Measurements from ENCODE around the gene ZNF628.

ZNF628 gene

DNA sequence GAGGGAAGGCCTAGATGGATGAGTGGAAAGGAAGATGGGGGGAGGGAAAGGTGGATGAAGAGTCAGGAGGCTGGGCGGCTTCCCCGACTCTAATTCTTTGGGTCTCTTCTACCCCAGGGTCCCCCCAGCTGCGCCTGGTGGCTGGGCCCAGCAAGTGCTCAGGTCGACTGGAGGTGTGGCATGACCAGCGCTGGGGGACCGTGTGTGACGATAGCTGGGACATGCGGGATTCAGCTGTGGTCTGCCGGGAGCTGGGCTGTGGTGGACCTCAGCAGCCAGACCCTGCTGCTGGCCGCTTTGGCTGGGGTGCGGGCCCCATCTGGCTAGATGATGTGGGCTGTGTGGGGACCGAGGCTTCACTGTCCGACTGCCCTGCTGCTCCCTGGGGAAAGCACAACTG, 21.3 kb downstream of the ZNF628 start:
- DNase-seq = no peak

DNA sequence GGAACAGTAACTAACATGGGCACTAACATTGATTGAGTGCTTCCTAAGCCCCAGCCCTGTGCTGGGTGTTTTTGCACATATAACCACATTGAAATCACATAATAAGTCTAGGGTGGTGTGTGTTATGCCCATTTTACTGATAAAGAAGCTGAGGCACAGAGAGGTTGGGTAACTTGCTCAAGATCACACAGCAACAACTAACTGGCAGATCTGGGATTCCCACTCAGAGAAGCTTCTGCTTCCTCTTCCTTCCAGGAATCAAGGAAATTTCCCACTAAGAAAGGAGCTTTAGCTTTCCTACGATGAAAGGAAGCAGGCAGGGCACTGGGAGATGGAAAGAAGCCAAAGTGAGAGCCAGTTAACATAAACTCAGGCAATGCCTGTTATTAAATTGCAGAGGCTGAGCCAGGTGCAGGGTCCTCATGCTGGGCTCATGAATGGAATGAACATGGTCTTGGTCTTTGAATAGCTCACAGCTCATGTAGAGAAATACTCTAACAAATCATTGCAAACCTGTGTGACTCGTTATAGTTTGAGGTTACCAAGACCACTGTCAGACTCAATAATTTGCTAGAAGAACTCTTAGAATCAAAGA, 21.9 kb downstream of the ZNF628 start:
- DNase-seq = no peak

DNA sequence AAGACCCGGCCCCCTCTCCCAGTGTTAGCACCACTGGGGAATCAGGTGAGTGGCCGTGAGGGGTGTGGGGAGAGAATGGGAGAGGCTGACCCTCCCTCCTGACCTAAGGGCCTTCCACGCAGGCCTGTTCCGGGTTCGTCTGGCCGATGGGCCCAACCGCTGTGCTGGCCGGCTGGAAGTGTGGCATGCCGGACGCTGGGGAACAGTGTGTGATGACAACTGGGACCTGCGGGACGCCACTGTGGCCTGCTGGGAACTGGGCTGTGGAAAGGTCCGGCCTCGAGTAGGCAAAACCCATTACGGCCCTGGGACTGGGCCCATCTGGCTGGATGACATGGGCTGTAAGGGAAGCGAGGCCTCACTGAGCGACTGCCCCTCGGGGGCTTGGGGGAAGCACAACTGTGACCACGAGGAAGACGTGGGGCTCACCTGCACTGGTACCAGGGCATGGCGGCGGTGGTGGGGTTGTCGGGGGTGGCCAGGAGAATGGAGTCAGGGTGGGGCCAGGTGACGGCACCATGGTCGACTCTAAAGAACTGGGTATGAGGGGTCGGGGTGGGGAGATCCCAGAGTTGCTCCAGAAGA, 24.0 kb downstream of the ZNF628 start:
- no peak for DNase-seq

DNA sequence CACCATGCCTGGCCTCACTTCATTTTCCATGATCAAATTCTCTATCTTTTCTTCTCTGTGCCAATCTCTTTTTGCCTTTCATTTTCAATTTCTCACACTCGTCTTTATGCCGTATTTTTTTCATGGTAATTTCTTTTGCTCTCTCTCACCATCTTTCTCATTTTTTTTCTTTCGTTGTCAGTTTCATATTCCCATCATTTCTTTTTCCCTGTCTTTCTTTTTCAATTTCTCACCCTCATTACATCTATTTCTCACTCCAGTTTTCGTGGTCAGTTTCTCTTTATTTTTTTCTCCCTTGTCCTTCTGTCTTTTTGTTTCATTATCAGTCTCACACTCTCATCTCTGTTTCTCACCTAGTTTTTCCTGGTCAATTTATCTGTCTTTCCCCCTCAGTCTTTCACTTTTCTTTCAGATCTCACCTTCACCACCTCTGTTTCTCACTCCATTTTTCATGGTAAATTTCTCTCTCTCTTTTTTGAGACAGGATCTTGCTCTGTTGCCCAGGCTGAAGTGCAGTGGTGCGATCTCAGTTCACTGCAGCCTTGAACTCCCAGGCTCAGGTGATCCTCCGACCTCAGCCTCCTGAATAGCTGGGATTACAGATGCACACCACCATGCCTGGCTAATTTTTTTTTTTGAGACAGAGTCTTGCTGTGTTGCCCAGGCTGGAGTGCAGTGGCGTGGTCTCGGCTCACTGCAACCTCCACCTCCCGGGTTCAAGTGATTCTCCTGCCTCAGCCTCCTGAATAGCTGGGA, 26.0 kb downstream of the ZNF628 start:
- no peak for DNase-seq

DNA sequence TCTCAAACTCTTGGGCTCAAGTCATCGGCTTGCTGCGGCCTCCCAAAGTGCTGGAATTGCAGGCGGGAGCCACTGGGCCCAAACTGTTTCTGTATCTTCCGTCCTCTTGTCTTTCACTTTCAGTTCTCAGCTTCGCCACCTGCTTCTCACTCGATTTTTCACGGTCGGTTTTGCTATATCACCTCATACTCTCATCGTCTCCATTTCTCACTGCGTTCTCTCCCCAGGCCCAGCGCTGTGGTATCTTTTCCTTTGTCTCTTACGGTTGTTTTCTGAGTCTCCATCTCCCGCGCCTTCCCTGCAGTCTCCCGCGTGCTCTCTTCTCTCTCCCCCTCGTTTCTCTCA, 26.7 kb downstream of the ZNF628 start:
- no peak for DNase-seq

DNA sequence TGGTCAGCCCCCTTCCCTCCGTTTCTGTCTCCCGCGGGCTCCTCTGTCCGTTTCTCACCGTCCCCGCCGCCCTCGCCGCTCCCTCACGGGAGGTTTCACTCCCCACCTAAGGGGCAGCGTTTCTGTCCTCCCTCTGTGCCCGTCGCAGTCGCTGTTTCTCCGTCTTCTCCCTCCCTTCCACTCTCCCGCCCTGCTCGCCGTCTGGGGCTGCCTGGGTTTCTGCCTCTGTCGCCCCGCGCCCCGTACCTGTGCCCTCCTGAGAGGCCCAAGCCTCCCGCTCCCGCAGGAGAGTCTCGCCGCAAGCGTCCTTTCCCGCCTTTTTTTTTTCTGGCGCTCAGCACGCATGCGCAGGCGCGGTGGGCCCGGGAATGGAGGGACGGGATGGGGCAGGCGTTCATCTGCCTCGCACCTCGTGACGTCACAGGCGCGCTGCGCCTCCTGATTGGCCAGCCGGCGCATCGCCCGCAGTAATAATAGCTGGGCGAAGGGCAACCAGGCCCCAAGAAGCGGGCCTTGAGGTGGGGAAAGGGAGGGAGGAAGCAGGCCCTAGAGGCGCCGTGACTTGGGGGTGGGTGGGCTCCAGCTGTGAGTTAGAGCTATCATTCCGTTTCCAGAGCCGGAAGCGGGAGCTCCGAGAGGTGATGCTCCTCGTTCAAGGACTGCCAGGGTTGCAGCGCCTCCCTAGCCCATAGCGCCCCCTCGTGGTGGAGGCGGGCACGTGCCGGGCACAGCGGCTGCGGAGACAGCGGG, 27.3 kb downstream of the ZNF628 start:
- peak; percentile 49 to 75 for DNase-seq

DNA sequence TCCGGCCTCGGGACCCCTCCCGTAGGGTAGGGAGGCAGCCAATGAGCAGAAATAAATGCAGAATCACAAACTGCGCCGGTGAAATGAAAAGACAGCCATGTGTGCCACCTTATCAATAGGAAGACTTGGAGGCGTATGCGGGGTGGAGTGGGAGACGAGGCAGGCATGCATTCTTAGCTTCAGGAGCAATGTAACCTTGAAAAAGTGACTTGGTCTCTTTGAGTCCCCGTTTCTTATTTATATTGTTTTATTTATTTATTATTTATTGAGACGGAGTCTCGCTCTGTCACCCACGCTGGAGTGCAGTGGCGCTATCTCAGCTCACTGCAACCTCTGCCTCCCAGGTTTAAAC, 27.8 kb downstream of the ZNF628 start:
- DNase-seq = no peak

DNA sequence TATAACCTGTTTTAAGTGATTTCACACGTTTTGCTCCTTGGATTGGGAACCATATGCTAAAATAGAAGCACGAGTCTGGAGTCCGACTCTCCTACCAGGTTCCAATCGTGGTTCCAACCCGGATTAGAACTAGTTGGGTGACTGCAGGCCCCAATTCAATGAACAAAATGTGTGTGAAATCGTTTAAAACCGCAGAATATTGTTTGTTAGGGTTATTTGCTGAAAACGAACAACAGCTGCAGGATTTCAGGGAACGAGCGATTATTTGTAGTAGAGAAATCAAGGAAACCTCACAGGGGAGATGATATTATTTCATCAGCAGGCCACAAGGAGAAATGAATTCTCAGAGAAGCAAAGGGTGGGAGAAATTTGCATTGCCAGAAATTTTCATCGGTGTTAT, 28.6 kb downstream of the ZNF628 start:
- DNase-seq = no peak

DNA sequence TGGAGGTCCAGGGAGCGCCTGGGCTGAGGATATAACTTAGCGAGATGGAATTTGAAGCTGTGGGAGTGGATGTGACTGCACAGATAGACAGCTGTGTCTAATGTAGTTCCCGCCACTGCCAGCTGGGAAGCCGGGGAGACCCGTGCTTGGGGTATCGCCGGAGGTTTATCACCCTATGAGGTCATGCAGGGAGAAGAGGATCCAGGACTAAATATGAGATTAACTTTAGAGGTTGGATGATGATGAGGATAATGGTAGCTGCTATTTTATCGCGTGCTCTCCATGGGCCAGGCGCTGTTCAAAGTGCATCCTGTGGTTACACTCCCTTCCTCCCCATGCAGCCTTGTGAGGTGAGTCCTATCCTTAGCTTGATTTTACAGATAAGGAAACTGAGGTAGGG, 31.7 kb downstream of the ZNF628 start:
- no peak for DNase-seq

DNA sequence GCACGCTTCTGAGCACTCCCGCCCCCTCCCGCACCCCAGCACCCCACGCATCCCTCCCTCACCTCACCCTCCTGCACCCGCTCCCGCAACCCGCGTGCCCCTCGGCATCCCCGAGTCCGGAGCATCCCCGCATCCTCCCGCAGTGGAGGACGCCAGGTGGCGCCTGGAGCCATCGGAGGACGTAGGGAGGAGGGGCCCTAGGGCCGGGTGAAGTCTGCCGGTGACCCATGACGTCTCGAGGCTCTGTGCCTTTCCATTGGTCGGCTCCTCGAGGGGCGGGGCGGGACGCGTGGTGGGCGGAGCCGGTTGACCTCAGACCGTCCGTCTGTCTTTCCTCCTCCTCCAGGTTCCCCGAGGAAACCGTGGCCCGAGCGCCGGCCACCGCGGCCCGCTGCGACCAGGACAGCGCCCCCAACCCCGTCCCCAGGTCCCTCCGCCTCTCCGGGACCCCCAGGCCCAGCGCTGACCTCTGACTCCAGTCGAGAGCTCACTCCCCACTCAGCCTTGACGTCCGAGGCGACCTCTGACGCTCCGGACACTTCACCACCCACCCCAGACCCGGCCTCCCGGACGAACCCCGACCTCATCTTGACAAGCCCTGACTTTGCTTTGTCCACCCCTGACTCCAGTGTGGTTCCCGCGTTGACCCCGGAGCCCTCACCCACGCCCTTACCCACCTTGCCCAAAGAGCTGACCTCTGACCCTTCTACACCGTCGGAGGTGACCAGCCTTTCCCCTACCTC, 40.6 kb downstream of the ZNF628 start:
- peak; percentile 40 to 77 for DNase-seq

DNA sequence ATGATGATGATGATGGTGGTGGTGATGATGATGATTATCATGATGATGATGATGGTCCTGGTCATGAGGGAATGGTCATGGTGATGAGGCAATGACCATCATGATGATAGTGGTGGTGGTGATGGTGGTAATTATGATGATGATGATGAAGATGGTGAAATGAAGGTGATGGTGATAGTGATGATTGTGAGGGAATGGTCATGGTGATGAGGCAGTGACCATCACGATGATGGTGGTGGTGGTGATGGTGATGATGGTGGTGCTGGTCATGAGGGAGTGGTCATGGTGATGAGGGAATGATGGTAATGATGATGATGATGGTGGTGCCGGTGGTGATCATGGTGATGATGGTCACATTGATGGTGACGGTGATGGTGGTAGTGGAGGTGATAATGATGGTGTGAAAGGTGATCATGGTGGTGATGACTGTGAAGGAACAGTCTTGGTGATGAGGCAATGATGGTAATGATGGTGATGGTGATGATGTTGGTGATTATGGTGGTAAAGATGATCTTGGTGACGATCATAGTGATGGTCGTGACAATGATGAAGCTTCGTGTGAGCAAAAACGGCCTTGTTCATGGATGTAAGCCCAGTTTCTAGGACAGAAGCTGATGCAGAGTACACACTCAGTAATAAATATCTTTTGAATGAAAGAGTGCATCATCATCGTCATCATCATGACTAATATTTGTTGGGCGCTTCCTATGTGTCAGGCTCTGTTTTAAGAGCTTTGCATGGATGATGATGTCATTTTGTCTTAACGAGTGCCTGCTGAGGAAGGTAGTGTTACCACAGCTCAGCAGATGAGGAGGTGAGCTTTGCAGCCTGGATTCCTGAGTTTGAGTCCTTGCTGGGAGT, 43.3 kb downstream of the ZNF628 start:
- no peak for DNase-seq

DNA sequence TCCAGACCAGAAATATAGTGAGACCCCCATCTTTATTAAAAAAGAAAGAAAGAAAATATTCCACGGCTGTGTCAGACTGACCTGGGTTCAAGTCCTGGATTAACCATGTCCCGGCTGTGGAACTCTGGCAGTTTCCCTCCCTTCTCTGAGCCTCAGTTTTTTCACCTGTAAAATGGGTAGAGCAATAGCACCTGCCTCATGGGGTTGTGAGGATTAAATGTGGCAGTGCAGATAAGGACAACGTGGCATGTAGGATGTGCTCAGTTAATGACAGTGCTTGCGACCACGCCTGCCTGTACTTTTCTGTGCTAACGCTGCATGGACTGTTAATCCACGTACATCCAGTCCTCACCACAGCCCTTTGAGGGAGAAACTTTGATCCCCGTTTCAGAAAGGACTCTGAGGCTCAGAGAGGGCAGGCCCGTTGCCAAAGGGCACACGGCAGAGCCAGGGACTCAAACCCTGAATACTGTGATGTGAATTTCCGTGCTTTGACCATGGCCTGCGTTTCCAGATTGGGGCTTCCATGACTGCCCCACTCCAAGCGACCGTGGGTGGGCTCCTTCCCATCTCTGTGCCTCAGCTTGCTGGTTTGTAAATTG, 44.4 kb downstream of the ZNF628 start:
- DNase-seq = no peak

DNA sequence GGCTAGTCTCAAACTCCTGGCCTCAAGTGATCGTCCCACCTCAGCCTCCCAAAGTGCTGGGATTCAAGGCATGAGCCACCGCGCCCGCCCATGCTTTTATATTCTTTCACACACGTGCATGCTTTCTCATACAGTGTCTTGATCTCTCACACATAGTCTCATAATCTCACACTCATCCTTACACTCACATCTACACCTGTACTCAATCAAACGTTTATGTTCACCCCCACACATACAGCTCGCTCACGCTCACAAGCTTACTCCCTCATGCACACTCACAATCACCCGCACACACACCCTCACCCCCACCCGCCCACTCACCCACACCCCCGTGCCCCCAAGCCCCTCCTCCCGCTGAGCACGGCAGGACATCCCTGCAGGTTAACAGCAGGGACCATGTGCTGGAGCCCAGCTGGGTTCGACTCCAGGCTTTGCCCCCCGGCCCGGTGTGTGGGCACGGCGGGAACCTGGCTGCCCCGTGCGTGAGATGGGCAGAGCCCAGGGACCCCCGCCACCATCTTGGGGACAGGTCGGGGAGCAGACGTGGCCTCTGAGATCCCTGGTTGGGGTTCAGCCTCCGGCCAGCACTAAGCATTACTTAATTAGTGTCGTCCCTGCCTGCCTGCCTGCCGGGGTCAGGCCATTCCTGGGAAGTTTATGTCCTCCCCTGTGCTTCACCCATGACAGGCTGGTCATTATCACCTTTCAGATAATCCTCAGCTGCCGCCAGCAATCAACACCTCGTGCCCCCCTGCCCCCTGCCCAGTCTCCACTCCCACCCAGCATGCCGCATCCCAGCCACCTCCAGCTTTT, 49.1 kb downstream of the ZNF628 start:
- no peak for DNase-seq

DNA sequence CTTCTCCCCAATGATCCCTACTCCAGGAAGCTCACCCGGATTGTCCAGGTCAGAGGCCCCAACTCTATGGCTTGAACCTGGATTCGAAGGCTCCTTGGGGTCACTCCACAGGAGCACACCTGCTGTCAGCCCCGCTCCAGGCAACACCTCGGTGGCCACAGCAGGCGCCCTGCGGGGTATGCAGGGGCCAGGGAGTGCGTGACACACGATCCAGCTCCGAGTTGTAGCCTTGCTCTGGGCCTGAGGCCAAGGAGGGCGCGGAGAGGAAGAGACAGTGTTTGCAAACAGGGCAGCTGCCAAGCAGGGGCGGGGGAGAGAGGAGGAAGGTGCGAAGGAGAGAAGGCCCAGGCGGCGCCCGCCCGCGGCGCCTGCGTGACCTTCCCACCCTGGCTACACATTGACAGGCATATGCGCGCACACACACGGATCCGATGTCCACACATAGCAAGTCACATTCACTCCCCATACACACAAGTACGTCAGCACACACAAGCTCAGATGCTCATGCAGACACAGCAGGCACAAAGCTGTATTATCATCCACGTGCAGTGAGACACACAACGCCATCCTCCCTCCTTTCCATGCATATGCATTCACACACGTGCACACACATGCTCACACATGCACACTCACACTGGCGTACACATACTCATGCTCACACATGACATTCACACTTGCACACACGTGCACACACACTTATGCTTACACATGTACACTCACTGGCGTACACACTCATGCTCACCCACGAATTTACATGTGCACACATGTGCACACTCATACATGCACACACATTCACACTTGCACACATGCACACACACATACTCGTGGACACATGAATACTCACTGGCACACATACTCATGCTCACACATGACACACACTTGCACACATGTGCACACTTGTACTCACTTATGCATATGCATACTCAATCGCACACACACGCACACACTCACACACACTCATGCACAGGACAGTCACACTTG, 50.1 kb downstream of the ZNF628 start:
- DNase-seq = no peak

DNA sequence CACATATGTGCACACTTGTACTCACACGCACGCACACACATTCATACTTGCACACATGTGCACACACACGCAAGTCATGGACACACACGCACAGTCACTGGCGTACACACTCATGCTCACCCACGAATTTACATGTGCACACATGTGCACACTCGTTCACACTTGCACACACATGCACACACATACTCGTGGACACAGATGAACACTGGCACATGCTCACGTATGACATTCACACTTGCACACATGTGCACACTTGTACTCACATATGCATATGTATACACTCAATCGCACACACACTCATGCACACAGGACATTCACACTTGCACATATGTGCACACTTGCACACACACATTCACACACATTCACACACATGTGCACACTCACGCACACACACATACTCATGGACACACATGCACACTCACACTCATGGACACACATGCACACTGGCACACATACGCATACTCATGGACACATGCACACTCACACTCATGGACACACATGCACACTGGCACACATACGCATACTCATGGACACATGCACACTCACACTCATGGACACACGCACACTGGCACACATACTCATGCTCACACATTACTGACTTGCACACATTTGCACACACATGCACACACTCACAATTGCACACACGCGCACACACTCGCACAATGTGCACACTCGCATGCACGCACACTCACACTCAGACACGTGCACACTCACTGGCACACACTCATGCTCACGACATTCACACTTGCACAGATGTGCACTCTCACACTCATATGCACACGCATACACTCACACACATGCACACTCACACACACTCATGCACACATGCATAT, 51.0 kb downstream of the ZNF628 start:
- no peak for DNase-seq

DNA sequence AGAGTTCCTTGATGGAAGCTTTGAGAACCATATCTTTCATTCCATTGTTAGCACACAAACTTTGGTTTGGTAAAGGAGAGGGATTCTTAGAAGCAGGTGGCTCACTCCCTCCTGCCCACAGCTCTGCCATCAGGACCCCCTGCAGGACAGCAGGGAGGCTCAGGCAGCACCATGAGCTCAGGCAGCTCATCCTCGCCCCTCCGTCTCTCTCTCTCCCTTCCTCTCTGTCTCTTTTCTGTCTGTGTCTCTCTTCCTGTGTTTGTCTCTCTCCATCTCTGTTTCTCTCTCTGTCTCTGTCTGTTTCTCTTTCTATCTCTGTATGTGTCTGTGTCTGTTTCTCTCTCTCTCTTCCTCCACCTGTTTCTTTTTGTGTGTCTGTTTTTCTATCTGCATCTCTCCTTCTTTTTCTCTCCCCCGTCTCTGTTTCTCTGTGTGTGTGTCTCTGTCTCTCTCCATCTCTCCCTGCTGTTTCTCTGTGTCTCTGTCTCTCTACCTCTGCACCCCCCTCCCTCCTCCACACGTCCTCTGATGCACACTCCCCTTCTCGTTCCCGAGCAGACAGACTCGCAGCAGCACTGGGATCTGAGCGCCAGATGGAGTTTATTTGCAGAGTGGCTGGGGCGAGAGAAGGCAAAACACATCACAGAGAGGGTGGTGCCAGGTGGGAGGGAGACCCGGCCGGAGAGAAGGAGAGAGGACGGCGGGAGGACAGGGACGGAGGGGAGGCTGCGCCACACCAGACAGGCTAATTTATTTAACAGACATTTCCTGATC, 51.8 kb downstream of the ZNF628 start:
- DNase-seq = no peak

DNA sequence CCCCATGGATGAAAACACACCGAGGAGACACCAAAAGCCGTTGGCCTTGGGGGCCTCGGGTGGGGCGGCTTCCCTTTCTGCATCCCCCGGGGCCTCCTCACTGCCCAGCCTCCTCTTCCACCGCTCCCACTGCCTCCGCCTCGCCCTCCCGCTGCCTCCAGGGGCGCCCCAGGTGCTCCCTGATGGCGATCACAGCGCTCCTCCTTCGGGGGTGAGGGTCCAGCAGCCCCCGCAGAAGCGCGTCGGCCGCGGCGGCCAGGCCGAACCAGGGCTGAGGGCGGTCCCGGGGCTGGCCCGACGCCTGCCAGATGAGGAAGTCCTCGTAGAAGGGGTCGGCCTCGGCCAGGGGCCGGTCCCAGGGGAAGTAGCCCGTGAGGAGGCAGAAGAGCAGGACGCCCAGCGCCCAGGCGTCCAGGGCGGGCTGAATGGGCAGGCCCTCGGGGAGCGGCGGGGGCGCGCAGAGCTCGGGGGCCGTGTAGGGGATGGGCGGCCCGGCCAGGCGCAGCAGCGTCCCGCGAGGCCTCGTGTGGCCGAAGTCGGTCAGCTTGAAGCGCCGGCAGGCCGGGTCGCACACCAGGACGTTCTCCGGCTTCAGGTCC, 53.3 kb downstream of the ZNF628 start:
- DNase-seq = no peak
